SU-DHL-6 (cell line): ENCODE results near the gene MAN2A1.

Experiments used
- CTCF ChIP-seq: fragments of 200-600 bp; sonication (generic); IDR thresholded peaks from one replicate; pipeline ENCODE4 v1.5.1; 2017; ENCODE audit warnings: antibody characterized with exemption, mild to moderate bottlenecking, low read length, moderate library complexity; ENCODE audit not compliant: insufficient read depth, poor library complexity, severe bottlenecking
- EZH2phosphoT487 ChIP-seq: fragments of 200-600 bp; sonication (generic), shearing (Covaris generic); conservative IDR thresholded peaks from 2 replicates; pipeline ENCODE4 v1.6.1; 2018; ENCODE audit warnings: mild to moderate bottlenecking, antibody characterized with exemption, low read length, moderate library complexity, mixed read lengths

GRCh38 chr5:109755761-109756160, 66.0 kb downstream of the MAN2A1 start:
- no peak for TF ChIP-seq CTCF
- TF ChIP-seq EZH2phosphoT487, result no peak
